ENCODE data around the gene PDCD4. TPM values are rescaled to one million over a fixed set of nuclear protein-coding genes. Genes with fewer than 3 reads are reported as not detected.

The PDCD4 gene
- total RNA-seq, 1 donor from 2014 or later, result 79.9 TPM

DNA sequence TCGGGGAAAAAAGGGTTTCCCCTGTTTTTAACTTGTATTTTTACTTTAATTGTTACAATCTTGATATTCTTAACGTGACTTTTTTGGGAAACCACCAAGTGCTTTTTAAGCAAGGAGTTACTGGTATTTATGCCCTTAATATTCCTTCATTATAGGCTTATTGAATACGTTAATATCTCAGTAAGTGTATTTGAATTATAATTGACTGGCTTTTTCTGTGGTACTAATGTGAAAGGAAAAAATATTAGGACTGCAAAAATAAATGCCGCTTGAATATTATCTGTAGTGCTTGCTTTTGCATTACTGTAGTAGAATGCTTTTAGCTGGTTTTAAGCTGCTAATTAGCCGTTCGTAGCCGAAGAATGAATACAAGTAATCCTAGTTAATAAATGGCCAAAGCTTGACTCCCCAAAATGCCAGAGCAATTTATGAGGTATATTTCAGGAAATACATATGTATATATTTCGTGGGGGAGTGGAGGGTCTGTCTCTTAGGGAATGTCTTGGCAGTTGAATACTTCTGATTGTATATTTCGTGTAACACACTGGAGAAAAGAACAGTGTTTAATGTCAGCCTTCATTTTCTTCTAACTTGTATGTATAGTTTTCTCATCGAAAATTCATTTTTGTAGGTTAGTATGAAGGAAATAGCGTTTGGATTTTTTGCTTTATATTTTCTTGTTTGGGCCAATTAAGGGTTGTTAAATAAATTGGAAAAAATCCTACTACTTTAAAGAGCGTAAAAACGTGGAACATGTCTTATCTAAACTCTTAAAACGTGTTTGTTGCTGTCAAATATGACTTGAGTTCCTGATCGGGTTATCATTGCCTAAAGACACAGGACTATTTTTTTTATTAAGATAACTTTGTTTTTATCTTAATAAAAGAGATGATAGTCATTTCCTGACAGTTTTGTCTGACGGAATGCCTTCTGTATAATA is 1.5 kb downstream of the PDCD4 start:
- H3K27ac ChIP-seq (ENCODE audit: low read depth, low read length), result peak overlapping the region; percentile 88
- TF ChIP-seq, protein P1, sequence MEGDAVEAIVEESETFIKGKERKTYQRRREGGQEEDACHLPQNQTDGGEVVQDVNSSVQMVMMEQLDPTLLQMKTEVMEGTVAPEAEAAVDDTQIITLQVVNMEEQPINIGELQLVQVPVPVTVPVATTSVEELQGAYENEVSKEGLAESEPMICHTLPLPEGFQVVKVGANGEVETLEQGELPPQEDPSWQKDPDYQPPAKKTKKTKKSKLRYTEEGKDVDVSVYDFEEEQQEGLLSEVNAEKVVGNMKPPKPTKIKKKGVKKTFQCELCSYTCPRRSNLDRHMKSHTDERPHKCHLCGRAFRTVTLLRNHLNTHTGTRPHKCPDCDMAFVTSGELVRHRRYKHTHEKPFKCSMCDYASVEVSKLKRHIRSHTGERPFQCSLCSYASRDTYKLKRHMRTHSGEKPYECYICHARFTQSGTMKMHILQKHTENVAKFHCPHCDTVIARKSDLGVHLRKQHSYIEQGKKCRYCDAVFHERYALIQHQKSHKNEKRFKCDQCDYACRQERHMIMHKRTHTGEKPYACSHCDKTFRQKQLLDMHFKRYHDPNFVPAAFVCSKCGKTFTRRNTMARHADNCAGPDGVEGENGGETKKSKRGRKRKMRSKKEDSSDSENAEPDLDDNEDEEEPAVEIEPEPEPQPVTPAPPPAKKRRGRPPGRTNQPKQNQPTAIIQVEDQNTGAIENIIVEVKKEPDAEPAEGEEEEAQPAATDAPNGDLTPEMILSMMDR (IDR thresholded peaks at IDR 0.05; ENCODE audit: insufficient read depth, low read depth, low read length), result no peak
- TF ChIP-seq EZH2 (IDR thresholded peaks at IDR 0.05; ENCODE audit: insufficient read depth, low read length), result no peak
- FAIRE-seq, result no peak

DNA sequence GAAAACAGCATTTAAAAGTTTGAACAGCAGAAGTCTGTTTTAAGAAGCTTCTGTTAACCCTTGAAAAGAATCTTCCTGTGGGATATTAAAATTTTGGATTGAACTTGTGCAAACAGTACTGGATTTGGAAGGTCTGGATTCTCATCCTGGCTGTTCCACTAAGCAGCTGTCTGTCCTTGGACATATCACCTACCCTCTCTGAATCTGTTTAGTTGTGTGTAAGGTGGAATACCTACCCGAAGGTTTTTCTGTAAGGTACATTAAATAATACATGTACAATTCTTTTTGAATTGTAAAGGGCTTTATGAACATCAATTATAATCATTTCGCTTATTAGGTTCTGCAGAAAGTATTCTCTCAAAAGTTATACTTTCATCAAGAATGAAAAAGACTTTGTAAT is 2.2 kb downstream of the PDCD4 start:
- Histone ChIP-seq H3K27me3 (ENCODE audit: insufficient read depth, low read length) (no peaks in the 10 kb centered on the region), H3K27ac (ENCODE audit: low read depth, low read length) (no peak overlapping the region), H3K9me3 (ENCODE audit: insufficient read depth, low read depth, low read length) (no peaks in the 10 kb centered on the region), H3K79me2 (ENCODE audit: insufficient read depth, low read length) (peaks cover 28% of the 10 kb centered on the region), H3K4me2 (ENCODE audit: low read length) (peak overlapping the region; percentile 84), H3K4me1 (ENCODE audit: insufficient read depth, low read length) (peaks cover 7% of the 10 kb centered on the region), H2AFZ (ENCODE audit: low read depth, low read length) (no peak overlapping the region), H3K4me3 (ENCODE audit: insufficient read depth, low read depth, low read length) (peak overlapping the region; percentile 17), H3K36me3 (ENCODE audit: insufficient read depth, low read length) (peaks cover 4% of the 10 kb centered on the region), H3K9ac (ENCODE audit: low read length) (peak overlapping the region; percentile 83), H4K20me1 (ENCODE audit: insufficient read depth, low read length) (no peaks in the 10 kb centered on the region)
- Mint-ChIP-seq H3K36me3 (ENCODE audit: low read depth, unreplicated experiment) (peaks cover 2% of the 10 kb centered on the region), H3K4me3 (ENCODE audit: unreplicated experiment) (peak overlapping the region; percentile 94), H3K4me1 (ENCODE audit: low read depth, unreplicated experiment) (peaks cover 16% of the 10 kb centered on the region), H3K27me3 (ENCODE audit: low read depth, unreplicated experiment) (no peaks in the 10 kb centered on the region), H3K27ac (ENCODE audit: unreplicated experiment) (peak overlapping the region; percentile 15), H3K9me3 (ENCODE audit: unreplicated experiment) (no peaks in the 10 kb centered on the region)
- TF ChIP-seq EZH2 (IDR thresholded peaks at IDR 0.05; ENCODE audit: insufficient read depth, low read length), result no peak
- TF ChIP-seq, protein P1 (IDR thresholded peaks at IDR 0.05; ENCODE audit: insufficient read depth, low read depth, low read length), result no peak
- FAIRE-seq, result no peak
- no peak for DNase-seq (ENCODE audit: low read depth)

More for the DNA sequence above, 1.5 kb downstream of the PDCD4 start:
- peaks cover 1% of the 10 kb centered on the region for H3K36me3 Mint-ChIP-seq (ENCODE audit: low read depth, unreplicated experiment)
- Histone ChIP-seq H3K79me2 (ENCODE audit: insufficient read depth, low read length) (peaks cover 28% of the 10 kb centered on the region), H3K4me1 (ENCODE audit: insufficient read depth, low read length) (peaks cover 7% of the 10 kb centered on the region), H3K36me3 (ENCODE audit: insufficient read depth, low read length) (no peaks in the 10 kb centered on the region), H3K4me3 (ENCODE audit: insufficient read depth, low read depth, low read length) (peak overlapping the region; percentile 84), H3K4me2 (ENCODE audit: low read length) (peak overlapping the region; percentile 84), H2AFZ (ENCODE audit: low read depth, low read length) (peak overlapping the region; percentile 32), H3K9ac (ENCODE audit: low read length) (peak overlapping the region; percentile 83), H4K20me1 (ENCODE audit: insufficient read depth, low read length) (no peaks in the 10 kb centered on the region), H3K27me3 (ENCODE audit: insufficient read depth, low read length) (no peaks in the 10 kb centered on the region), H3K9me3 (ENCODE audit: insufficient read depth, low read depth, low read length) (no peaks in the 10 kb centered on the region)
- peak overlapping the region; percentile 94 for H3K27ac Mint-ChIP-seq (ENCODE audit: unreplicated experiment)
- DNase-seq (ENCODE audit: low read depth), result no peak
- peaks cover 16% of the 10 kb centered on the region for H3K4me1 Mint-ChIP-seq (ENCODE audit: low read depth, unreplicated experiment)
- no peaks in the 10 kb centered on the region for H3K9me3 Mint-ChIP-seq (ENCODE audit: unreplicated experiment)
- peak overlapping the region; percentile 94 for H3K4me3 Mint-ChIP-seq (ENCODE audit: unreplicated experiment)
- no peaks in the 10 kb centered on the region for H3K27me3 Mint-ChIP-seq (ENCODE audit: low read depth, unreplicated experiment)

DNA sequence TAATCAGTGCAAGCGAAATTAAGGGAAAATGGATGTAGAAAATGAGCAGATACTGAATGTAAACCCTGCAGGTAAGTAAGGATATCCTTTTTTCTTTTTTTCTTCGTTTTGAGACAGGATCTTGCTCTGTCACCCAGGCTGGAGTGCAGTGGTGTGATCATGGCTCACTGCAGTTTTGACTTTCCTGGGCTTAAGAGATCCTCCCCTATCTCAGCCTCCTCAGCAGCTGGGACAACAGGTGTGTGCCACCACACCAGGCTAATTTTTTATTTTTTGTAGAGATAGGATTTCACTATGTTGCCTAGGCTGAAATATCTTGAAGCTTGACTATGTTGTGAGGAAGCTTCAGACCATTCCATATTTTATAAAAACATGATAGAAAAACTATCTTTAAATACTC is 4.3 kb downstream of the PDCD4 start:
- Histone ChIP-seq H3K27me3 (ENCODE audit: insufficient read depth, low read length) (no peaks in the 10 kb centered on the region), H4K20me1 (ENCODE audit: insufficient read depth, low read length) (no peaks in the 10 kb centered on the region), H3K4me2 (ENCODE audit: low read length) (no peak overlapping the region), H3K79me2 (ENCODE audit: insufficient read depth, low read length) (peaks cover 28% of the 10 kb centered on the region), H2AFZ (ENCODE audit: low read depth, low read length) (no peak overlapping the region), H3K27ac (ENCODE audit: low read depth, low read length) (no peak overlapping the region), H3K36me3 (ENCODE audit: insufficient read depth, low read length) (peaks cover 4% of the 10 kb centered on the region), H3K4me3 (ENCODE audit: insufficient read depth, low read depth, low read length) (no peak overlapping the region), H3K4me1 (ENCODE audit: insufficient read depth, low read length) (peaks cover 5% of the 10 kb centered on the region), H3K9ac (ENCODE audit: low read length) (no peak overlapping the region), H3K9me3 (ENCODE audit: insufficient read depth, low read depth, low read length) (no peaks in the 10 kb centered on the region)
- H3K27ac Mint-ChIP-seq (ENCODE audit: unreplicated experiment), result no peak overlapping the region
- no peak overlapping the region for H3K4me3 Mint-ChIP-seq (ENCODE audit: unreplicated experiment)
- no peaks in the 10 kb centered on the region for H3K9me3 Mint-ChIP-seq (ENCODE audit: unreplicated experiment)
- FAIRE-seq (no peak), DNase-seq (ENCODE audit: low read depth) (no peak)
- H3K36me3 Mint-ChIP-seq (ENCODE audit: low read depth, unreplicated experiment), result peaks cover 2% of the 10 kb centered on the region
- H3K27me3 Mint-ChIP-seq (ENCODE audit: low read depth, unreplicated experiment), result no peaks in the 10 kb centered on the region
- H3K4me1 Mint-ChIP-seq (ENCODE audit: low read depth, unreplicated experiment), result peaks cover 8% of the 10 kb centered on the region
- TF ChIP-seq, protein P1 (IDR thresholded peaks at IDR 0.05; ENCODE audit: insufficient read depth, low read depth, low read length), result no peak
- TF ChIP-seq EZH2 (IDR thresholded peaks at IDR 0.05; ENCODE audit: insufficient read depth, low read length), result no peak

Measured in astrocyte (in vitro differentiated cells and primary cell).